RPMI7951 (cell line): Measurements from ENCODE around the gene TEAD1. TPM values are rescaled to one million over a fixed set of nuclear protein-coding genes. Genes with fewer than 3 reads are reported as not detected.
A peak's percentile ranks its signal among the peaks of the same experiment; 100 is the strongest.

Experiments
- DNase-seq: peaks from one replicate; pipeline ENCODE4 v3.0.0-alpha.2; 2012; ENCODE audit warnings: low read depth
- total RNA-seq: library from RNA; depleted of rRNA; stranded (reverse); fragments of >200 nt; shearing (Covaris generic); gene quantifications from 2 replicates; pipeline ENCODE4 v1.2.3, GENCODE V29; 2014

TEAD1 gene
- total RNA-seq, 1 experiment from 2014 or later = 53.3 TPM

DNA sequence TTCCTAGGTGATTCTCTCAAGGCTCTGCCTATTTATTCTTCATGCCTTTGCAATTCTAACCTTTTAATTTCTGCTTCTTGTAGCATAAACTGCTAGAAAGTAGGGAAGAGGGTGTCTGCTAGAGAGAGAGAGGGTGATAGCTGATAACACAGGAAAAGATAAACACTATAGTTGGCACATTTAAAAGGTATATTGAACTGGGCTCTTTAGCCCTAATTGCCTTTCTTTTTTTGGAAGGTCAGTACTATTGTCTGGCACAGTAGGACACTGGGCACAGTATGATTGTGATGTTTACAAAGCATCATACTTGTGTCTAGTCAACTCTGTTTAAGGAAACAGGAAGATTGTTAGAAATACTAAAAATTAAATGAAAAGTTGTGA, 33.3 kb downstream of the TEAD1 start:
- DNase-seq = no peak

DNA sequence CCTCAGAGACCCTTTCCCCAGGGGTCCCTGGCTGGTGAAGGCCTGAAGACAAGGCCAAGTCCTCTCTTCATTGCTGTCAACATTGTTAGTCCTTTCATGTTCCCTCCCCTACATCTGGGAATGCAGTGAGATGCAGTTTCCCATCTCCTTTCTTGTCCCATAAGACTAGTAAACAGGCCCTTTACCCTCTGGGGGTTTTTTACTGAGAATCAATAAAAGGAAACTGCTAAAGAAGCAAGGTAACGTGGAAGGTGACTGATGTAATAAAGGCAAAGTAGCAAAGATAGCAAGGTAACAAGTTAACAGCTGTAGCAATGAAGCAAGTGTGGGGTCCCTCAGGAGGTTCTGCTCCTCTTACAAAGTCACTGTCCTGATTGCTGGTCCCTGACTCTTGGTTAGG, 37.3 kb downstream of the TEAD1 start:
- no peak for DNase-seq

DNA sequence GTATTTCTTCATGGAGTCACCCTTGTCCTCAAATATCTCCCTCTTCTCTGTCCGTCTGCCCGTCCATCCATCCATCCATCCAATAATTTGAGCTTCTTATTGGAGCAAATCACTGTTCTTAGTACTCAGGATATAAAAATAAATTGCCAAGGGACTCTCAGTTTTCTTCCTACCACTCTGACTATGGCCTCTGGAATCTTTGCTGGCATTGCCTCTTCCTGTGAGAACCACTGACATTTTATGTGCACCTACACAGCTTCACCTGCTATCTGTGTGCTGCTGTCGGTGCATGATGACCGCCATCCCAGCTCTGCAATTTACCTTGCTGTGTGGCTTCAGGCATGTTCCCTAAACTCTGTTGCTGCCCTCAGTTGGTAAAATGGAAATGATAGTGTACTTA, 37.9 kb downstream of the TEAD1 start:
- DNase-seq = no peak

DNA sequence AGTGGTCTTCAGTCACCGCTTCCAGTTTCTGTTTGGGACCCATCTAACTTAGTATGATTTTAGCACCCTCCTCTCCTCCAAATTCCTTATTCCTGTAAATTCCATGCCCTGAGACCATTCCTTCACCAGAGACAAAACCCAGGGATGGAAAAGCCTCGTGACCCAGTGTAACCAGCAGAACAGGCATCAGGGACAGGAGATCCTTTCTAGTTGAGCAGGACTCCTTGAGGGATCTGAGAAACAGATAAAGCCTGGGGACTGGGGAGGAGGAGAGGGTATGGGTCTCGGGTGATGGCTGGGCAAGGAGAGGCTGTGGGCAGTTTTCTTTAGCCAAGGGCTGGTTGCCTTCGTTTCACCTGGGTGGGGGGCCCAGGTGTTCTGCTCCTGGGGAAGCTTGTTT, 40.9 kb downstream of the TEAD1 start:
- DNase-seq = no peak

DNA sequence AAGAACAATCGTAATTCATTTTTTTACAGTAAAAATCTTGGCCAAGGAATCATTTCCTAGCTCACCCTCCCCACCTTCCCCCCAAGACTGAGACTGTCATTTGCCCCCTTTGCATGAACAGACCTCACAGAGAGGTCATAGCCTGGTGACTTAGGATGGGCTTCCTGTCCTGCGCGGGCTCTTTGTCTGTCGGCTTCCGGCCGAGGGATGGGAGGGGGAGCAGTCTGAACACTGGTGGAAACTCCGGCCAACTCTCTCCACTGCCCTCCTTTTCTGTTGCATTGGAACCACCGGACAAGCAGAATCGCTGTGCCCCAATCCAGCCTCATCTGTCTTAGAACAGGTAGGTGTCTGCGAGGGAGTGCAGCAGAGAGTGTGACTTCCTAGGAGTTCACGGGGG, 41.7 kb downstream of the TEAD1 start:
- no peak for DNase-seq

DNA sequence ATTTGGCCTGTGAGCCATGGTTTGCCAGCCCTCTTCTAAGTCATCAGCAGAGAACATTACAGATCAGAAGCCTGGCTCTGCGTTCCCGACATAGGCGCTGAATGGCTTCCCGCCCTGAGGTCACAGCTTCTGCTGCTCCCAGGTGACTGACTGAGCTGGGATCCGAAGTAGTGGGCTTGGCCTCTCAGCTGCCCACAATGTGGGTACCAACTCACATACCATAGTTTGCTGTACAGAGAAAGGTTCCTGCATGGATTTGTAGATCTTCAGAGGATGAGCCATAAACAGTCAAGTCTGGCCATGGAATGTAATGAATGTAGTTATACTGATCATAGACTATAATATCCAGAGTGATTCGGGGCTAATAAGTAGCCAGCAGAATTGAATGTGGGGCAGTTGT, 42.6 kb downstream of the TEAD1 start:
- DNase-seq = no peak

DNA sequence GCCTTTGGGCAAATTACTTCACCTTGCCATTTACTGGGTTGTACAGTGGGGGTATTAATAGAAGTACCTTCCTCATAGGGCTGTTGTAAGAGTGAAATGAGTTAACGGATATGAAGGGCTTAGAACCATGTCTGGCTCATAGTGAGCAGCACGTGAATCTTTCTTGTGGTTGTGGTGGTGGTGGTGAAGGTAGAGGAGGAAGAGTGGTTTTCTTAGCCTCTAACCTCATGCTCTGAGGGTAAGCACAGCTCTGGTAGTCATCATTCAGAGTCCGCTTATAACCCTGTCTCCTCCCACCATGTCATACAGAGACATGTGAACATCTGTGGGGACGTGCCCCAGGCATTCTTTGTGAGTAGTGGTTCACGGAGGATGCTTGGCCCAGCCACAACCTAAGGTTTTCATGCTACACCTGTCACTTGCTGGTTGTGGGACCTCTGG, 43.6 kb downstream of the TEAD1 start:
- DNase-seq = peak; percentile 83

DNA sequence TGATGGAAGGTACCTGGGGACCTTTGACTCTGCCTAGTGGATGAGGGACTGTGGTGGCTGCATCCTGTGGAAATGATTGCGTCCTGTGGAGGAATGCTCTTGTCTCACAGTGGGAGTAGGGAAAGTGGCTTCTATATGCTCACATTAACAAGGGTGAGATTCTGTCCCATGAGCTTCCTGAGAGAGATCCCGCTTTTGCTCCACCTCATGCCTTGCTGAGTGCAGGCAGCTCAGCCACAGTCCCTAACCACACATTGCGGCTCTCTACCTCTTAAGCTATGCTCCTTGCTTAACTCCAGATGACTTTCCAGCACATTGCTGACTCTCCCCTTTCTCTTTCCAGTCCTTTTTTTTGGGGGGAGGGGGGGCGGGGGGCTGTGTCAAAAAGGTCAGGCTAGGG, 45.0 kb downstream of the TEAD1 start:
- DNase-seq = no peak

DNA sequence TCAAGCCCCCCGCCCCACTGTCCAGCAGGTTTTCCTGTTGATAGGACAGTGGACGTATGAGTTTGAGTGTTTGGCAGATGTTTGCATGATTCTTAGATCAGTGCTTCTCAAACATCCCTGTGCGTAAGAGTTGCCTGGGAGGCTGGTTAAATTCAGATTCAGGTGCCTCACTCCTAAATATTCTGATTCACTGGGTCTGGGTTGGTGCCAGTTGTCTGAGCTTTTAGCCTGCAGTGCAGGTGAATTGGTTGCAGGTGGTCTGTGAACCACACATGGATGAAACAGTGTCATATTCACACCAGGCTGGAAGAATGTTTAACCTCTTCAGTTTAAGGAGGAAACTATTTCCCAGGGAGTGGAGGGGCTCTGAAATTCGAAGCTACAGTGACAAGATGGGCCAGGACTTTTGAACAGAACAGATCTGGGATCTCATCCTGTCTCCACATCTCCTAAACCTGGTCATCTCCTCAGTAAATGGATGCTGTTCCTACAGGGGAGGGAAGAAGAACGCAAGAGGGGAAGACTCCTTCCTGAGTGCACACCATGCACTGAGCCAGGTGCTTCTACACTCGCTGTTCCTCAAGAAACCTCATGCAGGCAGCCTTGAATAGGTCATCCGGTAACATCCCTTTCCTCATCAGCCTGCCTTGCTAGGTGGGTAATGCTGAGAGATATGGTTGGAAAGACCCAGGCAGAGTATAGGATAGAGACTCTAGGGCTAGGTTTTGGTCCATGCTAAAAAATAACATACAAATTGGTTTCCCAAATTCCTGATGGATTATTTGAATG, 47.8 kb downstream of the TEAD1 start:
- DNase-seq = no peak

DNA sequence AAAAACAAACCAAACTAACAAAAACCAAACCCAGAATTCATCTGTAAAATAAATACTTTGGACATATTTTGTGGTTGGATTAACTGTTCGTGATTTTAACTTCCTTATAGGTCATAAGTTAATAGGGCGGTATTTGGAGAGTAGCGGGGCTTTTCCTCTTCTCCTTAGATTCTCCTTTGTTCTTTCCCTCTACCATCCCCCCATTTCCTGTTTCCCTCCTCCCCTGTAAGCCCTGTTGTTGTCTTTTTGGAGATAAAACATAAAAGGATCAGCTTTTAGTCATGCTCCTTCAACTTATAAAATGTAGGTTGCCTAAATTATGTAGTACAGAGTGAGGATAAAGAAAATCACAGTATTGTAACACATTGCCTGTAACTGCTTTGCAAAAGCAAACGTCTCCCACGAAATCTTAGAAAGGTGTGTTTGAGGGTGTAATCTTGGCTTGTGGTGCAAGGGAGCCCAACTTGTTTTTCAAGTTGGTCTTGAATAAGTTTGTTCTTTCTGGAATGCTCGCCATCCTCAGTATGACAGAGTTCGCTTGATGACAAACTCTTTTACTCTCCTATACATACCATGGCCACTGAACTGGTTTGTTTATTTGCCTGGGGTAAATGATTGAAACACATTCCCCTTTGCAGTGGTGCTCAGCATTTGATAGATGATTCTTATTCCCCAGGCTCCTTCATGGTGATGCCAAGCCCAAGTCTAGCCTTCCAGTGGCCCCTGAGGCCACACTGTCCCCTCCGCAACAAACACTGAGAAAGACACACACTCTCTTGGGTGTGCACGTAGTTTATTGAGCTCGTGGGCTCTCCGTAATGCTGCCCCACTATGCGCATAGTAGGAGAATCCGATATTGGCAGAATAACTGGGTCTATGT, 49.4 kb downstream of the TEAD1 start:
- peak; percentile 42 for DNase-seq

DNA sequence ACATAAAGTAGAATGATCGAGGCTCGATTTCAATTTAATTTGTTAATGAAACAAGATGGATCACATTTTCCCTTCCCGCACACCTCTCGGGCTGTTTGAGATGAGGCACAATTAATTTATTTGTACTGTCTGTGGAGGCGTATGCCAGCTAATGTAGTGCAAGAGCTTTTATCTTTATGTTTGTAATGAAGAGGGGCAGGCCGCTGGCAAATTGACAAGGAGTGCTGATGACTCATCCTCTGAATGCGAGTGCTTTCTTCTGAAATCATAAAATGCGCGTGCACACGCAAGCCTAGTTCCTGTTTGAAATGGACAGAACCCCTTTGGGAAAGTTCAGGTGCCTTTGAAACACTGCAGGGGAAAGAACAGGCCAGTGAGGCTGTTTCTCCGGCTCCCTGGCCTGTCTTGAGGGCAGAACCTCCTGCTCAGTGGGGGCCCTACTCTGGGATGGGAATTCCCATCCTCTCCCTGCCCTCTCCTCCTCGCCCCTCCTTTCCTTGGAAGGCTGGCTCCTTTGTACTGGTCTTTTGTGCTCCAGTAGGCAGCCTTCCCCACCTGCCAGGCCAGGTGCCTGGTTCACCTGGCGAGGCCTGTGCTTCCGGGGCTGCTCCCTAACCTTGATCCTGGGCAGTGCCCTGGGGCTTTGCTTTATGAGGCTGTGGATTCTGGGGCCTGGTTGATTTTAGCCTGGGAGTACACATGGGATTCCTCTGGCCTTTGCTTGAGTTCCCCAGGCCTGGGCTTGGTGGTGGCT, 50.3 kb downstream of the TEAD1 start:
- peak; percentile 92 for DNase-seq

DNA sequence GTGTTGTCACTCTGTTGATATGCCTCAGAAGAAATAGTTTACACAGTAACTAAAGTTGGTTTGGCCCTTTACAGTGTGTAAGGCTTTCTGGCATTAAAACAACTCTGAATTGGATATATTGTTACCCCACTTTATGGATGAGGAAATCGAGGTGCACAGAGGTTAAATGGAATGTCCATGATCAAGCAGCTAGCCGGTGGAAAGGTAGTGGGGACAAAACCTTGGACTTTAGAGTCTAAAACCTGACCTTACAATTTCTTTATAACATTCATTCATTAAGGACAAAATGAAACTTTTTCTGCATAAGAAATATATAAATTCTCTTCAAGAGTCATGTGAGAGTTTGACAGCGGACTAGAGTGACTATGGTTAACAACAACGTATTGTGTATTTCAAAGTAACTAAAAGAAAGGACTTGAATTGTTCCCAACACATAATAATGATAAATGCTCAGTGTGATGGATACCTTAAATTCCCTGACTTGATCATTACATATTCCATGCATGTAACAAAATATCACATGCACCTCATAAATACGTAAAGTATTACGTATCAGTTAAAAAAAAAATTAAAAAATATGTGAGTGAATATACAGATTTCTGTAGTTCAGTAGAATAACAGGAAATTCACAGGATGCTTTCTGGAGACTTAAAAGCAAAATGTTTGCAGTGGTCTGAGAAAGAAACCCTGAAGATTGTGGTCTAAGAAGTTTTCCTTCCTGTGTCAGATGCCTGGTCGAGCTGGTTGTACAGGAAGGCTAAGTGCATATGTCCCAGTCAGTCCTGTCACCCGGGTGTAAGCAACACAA, 51.0 kb downstream of the TEAD1 start:
- no peak for DNase-seq

DNA sequence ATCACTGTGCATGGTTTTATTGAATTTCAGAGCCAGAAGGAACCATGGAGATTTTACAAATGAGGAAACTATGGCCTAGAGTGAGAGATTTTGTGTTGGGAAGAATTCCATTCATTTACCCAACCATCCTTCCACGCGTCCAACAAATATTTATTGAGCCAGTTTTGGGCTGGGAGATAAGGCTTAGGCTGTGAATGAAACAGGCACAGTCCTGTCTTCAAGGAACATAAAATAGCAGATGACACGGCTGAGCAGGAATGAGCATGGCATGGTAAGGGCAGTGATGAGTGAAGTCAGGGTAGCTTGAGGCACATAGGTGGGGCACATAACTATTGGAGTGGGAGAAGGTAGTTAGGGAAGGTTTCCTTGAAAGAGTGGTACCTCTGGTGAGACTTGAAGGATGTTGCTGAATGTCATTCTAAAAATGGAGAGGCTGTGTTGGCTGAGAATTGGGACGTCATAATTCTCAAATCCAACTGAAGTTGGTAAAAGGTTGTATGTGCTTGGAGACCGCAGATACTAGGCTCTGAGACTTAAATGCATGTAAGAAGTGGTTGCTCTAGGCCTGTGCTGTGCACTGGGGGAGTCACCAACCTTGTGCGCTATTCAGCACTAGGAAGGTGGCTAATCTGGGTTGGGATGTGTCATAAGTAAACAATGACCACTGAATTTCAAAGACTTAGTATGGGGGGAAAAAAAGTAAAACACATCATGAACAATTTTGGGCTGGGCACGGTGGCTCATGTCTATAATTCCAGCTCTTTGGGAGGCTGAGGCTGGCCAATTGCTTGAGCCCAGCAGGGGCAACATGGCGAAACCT, 51.9 kb downstream of the TEAD1 start:
- DNase-seq = peak; percentile 59

DNA sequence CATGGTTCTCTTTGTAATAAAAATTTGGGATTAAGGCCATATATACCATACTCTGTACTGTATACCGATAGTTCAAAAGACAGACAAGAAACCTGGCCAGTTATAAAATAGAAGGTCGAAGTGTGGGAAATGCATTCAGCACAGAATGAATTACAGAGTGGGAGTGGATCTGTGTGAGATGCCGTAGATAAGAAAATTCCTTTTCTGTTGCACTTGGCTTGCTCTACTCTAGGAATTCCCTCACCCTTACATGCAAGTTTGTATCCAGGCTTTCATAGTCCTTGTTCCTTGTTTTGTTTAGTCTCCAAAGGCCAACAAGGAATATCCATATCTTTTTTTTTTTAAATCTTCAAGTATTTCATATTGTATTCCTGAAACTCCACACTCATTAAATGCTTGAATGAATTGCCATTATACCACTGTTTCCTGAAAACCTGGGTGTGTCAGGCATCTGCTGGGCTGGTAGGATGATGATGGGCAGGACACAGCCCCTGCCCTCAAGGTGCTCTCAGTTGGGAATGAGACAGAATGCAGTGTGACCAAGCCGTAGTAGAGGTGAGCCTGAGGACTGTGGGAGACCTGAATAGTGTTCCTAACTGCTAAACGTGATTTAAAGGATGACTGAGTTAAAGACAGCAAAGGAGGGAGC, 53.5 kb downstream of the TEAD1 start:
- peak; percentile 11 for DNase-seq

DNA sequence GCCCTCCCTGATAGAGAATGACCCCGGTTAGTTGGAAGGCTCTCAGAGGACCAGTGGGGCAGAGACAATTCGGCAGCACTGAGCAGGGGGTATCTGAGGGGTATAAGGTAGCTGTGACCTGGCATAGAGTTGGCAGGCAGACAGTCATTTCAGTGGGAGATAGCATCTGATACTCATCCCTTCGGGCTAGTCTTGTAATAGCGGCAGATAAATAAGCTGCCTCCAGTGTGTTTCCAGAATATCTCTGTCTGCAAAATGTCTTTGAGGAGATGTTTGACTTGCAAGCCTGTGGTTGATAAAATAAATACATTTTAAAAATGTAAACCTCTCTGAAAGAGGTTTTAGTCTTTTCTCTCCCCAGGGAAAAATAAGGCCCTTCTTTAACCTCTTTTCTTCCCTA, 54.2 kb downstream of the TEAD1 start:
- DNase-seq = no peak

DNA sequence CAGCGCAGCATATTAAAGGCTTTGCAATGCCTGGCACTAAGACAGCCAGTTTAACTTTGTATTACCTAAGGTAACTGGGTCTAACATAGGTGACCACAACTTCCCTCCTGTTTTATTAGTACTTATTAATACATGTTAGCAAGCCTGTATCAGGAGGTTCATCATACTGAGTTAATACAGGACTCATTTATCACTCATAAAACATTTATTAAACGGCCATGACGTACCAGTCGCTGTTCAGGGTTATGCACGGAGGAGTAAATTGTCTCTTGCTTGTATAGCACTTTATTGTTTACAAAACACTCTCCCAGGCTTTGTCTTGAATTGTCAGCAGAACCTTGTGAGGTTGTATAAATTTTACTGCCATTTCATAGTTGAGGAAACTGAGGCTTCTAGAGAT, 55.7 kb downstream of the TEAD1 start:
- DNase-seq = no peak

DNA sequence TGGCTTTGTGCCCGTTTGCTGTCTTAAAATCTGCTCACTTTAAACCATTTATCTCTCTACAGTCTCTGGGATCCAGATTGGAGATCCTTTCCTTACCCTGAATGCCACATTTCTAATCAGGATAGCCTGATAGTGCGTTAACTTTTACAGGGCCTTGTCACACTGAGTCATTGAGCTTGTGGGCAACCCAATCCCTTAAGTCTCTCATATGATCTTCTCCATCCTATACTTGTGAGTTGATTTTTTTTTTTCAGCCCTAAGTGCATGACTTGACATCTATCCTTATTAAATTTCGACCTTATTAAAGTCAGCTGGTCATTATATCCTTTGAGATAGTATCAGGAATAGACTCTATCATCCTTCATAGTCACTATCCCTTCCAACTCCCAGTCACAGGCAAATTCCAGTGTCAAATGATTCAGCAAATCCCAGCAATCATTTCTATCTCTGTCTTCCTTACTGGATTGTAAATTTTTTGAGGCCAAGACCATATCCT, 57.7 kb downstream of the TEAD1 start:
- peak; percentile 80 for DNase-seq

DNA sequence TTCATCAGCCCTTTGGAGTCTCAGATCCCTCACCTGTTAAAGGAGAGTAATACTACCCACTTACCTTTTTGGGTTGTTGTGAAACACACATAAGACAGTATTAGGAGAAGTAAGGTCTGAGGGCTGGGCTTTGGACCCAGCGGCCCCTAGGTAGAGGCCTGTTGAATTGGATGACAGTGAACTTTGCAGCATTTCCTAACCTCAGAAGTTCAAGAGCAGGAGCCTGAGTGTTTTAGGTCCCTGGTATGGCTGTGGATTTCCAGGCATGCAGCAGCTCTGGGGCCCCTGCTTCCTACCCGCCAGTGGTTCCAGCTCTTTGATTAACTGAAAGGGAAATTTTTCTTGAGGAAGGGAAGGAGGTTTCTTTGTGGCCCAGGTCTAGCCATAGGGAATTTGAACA, 58.9 kb downstream of the TEAD1 start:
- no peak for DNase-seq

DNA sequence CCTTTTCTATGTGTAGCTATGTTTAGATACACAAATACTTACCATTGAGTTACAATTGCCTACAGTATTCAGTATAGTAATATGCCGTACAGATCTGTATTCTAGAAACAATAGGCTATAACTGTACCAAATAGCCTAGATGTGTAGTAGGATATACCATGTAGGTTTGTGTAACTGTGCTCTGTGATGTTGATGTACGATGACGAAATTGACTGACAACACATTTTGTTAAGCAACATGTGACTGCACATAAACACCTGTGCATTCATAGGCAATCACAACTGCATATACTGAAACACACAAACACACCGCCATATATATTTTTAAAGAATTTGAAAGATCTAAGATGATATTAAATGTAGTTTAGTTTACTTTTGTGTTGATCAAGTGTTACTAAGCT, 60.4 kb downstream of the TEAD1 start:
- no peak for DNase-seq

DNA sequence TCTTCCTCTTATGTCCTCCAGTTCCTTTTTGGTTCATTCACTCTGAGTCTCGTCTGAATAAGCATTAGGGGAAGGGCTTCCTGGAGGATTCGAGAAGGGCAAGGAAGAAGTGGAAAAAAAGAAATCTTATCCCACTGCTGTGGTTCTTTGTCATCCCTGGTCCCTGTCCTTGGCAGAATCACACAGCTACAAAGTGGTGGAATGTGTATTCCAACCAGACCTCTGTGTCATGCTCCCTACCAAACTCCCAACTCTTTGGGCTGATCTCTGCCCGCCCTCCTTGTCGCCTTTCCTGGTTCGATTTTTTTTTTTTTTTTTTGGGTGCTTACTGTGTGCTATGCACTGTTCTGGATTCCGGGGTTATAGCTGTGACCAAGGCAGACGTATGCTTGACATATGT, 61.0 kb downstream of the TEAD1 start:
- DNase-seq = no peak
